Lower leg skin (tissue), 3 donors: Measurements from ENCODE around the gene GPR78.

Source experiments
- POLR2A ChIP-seq, 2 donors: fragments of 450-650 bp; IDR thresholded peaks; one replicate each; pipeline ENCODE4 v1.6.1; 2016 to 2017; ENCODE audit warnings: antibody characterized with exemption in 2 of 2, mild to moderate bottlenecking in 1 of 2, moderate library complexity in 1 of 2
- TF ChIP-seq, protein P1 (sequence below), 3 donors: fragments of 450-650 bp; IDR thresholded peaks; one replicate each; pipeline ENCODE4 v1.5.1; 2016; ENCODE audit warnings: antibody characterized with exemption in 3 of 3, mild to moderate bottlenecking in 3 of 3, moderate library complexity in 2 of 3

GRCh38 chr4:8574796-8575370, 5.3 kb upstream of the GPR78 start:
- TF ChIP-seq POLR2A (IDR thresholded peaks at IDR 0.05): no peak
- TF ChIP-seq, protein P1, sequence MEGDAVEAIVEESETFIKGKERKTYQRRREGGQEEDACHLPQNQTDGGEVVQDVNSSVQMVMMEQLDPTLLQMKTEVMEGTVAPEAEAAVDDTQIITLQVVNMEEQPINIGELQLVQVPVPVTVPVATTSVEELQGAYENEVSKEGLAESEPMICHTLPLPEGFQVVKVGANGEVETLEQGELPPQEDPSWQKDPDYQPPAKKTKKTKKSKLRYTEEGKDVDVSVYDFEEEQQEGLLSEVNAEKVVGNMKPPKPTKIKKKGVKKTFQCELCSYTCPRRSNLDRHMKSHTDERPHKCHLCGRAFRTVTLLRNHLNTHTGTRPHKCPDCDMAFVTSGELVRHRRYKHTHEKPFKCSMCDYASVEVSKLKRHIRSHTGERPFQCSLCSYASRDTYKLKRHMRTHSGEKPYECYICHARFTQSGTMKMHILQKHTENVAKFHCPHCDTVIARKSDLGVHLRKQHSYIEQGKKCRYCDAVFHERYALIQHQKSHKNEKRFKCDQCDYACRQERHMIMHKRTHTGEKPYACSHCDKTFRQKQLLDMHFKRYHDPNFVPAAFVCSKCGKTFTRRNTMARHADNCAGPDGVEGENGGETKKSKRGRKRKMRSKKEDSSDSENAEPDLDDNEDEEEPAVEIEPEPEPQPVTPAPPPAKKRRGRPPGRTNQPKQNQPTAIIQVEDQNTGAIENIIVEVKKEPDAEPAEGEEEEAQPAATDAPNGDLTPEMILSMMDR (IDR thresholded peaks at IDR 0.05): no peak
